ENCODE measurements around the gene APP. TPM values are rescaled to one million over a fixed set of nuclear protein-coding genes. Genes with fewer than 3 reads are reported as not detected.

Gene APP
- total RNA-seq, 1 experiment from 2014 or later = 472 TPM

- DNase-seq (ENCODE audit: unreplicated experiment) = no peak
- ChIA-PET POLR2A (interaction anchor here (0.6 to 1.3 kb wide), 4 partner anchors 11 to 350 kb away, joined by 3 to 4 read pairs (median 3); no protein-coding TSS in a partner anchor), CTCF (interaction anchor here (0.5 kb wide), 2 partner anchors 92 to 924 kb away, joined by 3 to 8 read pairs; no protein-coding TSS in a partner anchor)
- Mint-ChIP-seq H3K9me3 (ENCODE audit: unreplicated experiment) (no peaks in the 10 kb centered on the region), H3K4me3 (ENCODE audit: unreplicated experiment) (no peak overlapping the region), H3K27ac (ENCODE audit: low read depth, unreplicated experiment) (no peak overlapping the region), H3K27me3 (ENCODE audit: insufficient read depth, unreplicated experiment) (no peaks in the 10 kb centered on the region), H3K36me3 (ENCODE audit: insufficient read depth, unreplicated experiment) (peaks cover 70% of the 10 kb centered on the region), H3K4me1 (ENCODE audit: insufficient read depth, unreplicated experiment) (no peaks in the 10 kb centered on the region)
- TF ChIP-seq CTCF (IDR thresholded peaks at IDR 0.05; ENCODE audit: unreplicated experiment) = no peak
- no TSS peak for BruUV-seq (replicated peaks)
- intact Hi-C loops (cut with micrococcal nuclease) = no loop called here
These were observed 175.8 kb downstream of the APP start for GRCh38 chr21:25994758-25995163.

- no peak overlapping the region for H3K27ac Mint-ChIP-seq (ENCODE audit: low read depth, unreplicated experiment)
- TF ChIP-seq CTCF (IDR thresholded peaks at IDR 0.05; ENCODE audit: unreplicated experiment) = no peak
- H3K4me3 Mint-ChIP-seq (ENCODE audit: unreplicated experiment) = no peak overlapping the region
- peaks cover 45% of the 10 kb centered on the region for H3K36me3 Mint-ChIP-seq (ENCODE audit: insufficient read depth, unreplicated experiment)
- no peaks in the 10 kb centered on the region for H3K4me1 Mint-ChIP-seq (ENCODE audit: insufficient read depth, unreplicated experiment)
- H3K9me3 Mint-ChIP-seq (ENCODE audit: unreplicated experiment) = no peaks in the 10 kb centered on the region
- intact Hi-C loops (cut with micrococcal nuclease) = no loop called here
- no TSS peak for BruUV-seq (replicated peaks)
- DNase-seq (ENCODE audit: unreplicated experiment) = no peak
- H3K27me3 Mint-ChIP-seq (ENCODE audit: insufficient read depth, unreplicated experiment) = no peaks in the 10 kb centered on the region
- ChIA-PET POLR2A (no interaction called here), CTCF (no interaction called here)
These were observed 181.8 kb downstream of the APP start for GRCh38 chr21:25988738-25989137.

GRCh38 chr21:25987531-25987930, 183.0 kb downstream of the APP start:
- no TSS peak for BruUV-seq (replicated peaks)
- intact Hi-C loops (cut with micrococcal nuclease) = no loop called here
- Mint-ChIP-seq H3K27me3 (ENCODE audit: insufficient read depth, unreplicated experiment) (no peaks in the 10 kb centered on the region), H3K36me3 (ENCODE audit: insufficient read depth, unreplicated experiment) (peaks cover 44% of the 10 kb centered on the region), H3K4me1 (ENCODE audit: insufficient read depth, unreplicated experiment) (no peaks in the 10 kb centered on the region), H3K27ac (ENCODE audit: low read depth, unreplicated experiment) (peak overlapping the region; percentile 0), H3K9me3 (ENCODE audit: unreplicated experiment) (no peaks in the 10 kb centered on the region), H3K4me3 (ENCODE audit: unreplicated experiment) (no peak overlapping the region)
- ChIA-PET CTCF (interaction anchor here (0.9 kb wide), 1 partner anchor 105 kb away, joined by 3 read pairs; no protein-coding TSS in a partner anchor), POLR2A (interaction anchor here (0.6 kb wide), 1 partner anchor 551 kb away, joined by 3 read pairs; no protein-coding TSS in a partner anchor)
- no peak for TF ChIP-seq CTCF (IDR thresholded peaks at IDR 0.05; ENCODE audit: unreplicated experiment)
- no peak for DNase-seq (ENCODE audit: unreplicated experiment)

GRCh38 chr21:25986928-25987327, 183.6 kb downstream of the APP start:
- intact Hi-C loops (cut with micrococcal nuclease) = no loop called here
- no TSS peak for BruUV-seq (replicated peaks)
- Mint-ChIP-seq H3K27me3 (ENCODE audit: insufficient read depth, unreplicated experiment) (no peaks in the 10 kb centered on the region), H3K36me3 (ENCODE audit: insufficient read depth, unreplicated experiment) (peaks cover 45% of the 10 kb centered on the region), H3K4me3 (ENCODE audit: unreplicated experiment) (no peak overlapping the region), H3K4me1 (ENCODE audit: insufficient read depth, unreplicated experiment) (no peaks in the 10 kb centered on the region), H3K9me3 (ENCODE audit: unreplicated experiment) (no peaks in the 10 kb centered on the region), H3K27ac (ENCODE audit: low read depth, unreplicated experiment) (no peak overlapping the region)
- no peak for TF ChIP-seq CTCF (IDR thresholded peaks at IDR 0.05; ENCODE audit: unreplicated experiment)
- DNase-seq (ENCODE audit: unreplicated experiment) = no peak
- ChIA-PET POLR2A (no interaction called here), CTCF (interaction anchor here (0.7 to 0.9 kb wide), 2 partner anchors 13 to 104 kb away, joined by 3 read pairs; no protein-coding TSS in a partner anchor)
